ENCODE measurements around the gene CEP43.

Gene CEP43

GRCh38 chr6:166955865-166956443 lies 43.2 kb upstream of the CEP43 start:
- TF ChIP-seq EZH2 (IDR thresholded peaks at IDR 0.05; ENCODE audit: borderline replicate concordance, low read depth, low read length, severe bottlenecking) = no peak
- no peak for TF ChIP-seq CTCF (IDR thresholded peaks at IDR 0.05; ENCODE audit: borderline replicate concordance, extremely low read depth, low read length, poor library complexity, severe bottlenecking)
- Histone ChIP-seq H3K36me3 (ENCODE audit: insufficient read depth, low read length) (peaks cover 5% of the 10 kb centered on the region), H3K79me2 (ENCODE audit: insufficient read depth, low read length) (peaks cover 9% of the 10 kb centered on the region), H4K20me1 (ENCODE audit: insufficient read depth, low read length) (peaks cover 9% of the 10 kb centered on the region; the same call in 1 of the 2 replicates), H3K9me3 (ENCODE audit: insufficient read depth, low read length, severe bottlenecking) (no peaks in the 10 kb centered on the region), H3K4me2 (ENCODE audit: insufficient read depth, low read length) (peak overlapping the region; percentile 98), H3K4me3 (ENCODE audit: low read depth in 1 of 2, low read length in 2 of 2) (peak overlapping the region; percentile 66 to 94), H3K4me1 (ENCODE audit: insufficient read depth, low read length) (peaks cover 51% of the 10 kb centered on the region), H3K9ac (ENCODE audit: low read depth, low read length) (peak overlapping the region; percentile 91), H2AFZ (ENCODE audit: low read depth, low read length) (peak overlapping the region; percentile 89), H3K27me3 (ENCODE audit: insufficient read depth, low read length, poor library complexity) (no peaks in the 10 kb centered on the region), H3K27ac (ENCODE audit: low read length) (peak overlapping the region; percentile 64)
- ATAC-seq (ENCODE audit: insufficient read depth, low read depth) = peak; percentile 60
- peak; percentile 58 for DNase-seq

- no peak for TF ChIP-seq CTCF (IDR thresholded peaks at IDR 0.05; ENCODE audit: borderline replicate concordance, extremely low read depth, low read length, poor library complexity, severe bottlenecking)
- no peak for TF ChIP-seq EZH2 (IDR thresholded peaks at IDR 0.05; ENCODE audit: borderline replicate concordance, low read depth, low read length, severe bottlenecking)
- Histone ChIP-seq H2AFZ (ENCODE audit: low read depth, low read length) (peak within 1 kb of the TSS; percentile 89), H3K4me1 (ENCODE audit: insufficient read depth, low read length) (peaks cover 51% of the 10 kb centered on the region), H3K36me3 (ENCODE audit: insufficient read depth, low read length) (no peaks in the 10 kb centered on the region), H3K9me3 (ENCODE audit: insufficient read depth, low read length, severe bottlenecking) (no peaks in the 10 kb centered on the region), H3K79me2 (ENCODE audit: insufficient read depth, low read length) (peaks cover 9% of the 10 kb centered on the region), H3K4me3 (ENCODE audit: low read depth in 1 of 2, low read length in 2 of 2) (peak within 1 kb of the TSS; percentile 66 to 94), H3K27me3 (ENCODE audit: insufficient read depth, low read length, poor library complexity) (no peaks in the 10 kb centered on the region), H3K27ac (ENCODE audit: low read length) (peak within 1 kb of the TSS; percentile 82), H3K4me2 (ENCODE audit: insufficient read depth, low read length) (peak within 1 kb of the TSS; percentile 98), H3K9ac (ENCODE audit: low read depth, low read length) (peak within 1 kb of the TSS; percentile 91), H4K20me1 (ENCODE audit: insufficient read depth, low read length) (peaks cover 9% of the 10 kb centered on the region; the same call in 1 of the 2 replicates)
- DNase-seq (peak; percentile 96), ATAC-seq (ENCODE audit: insufficient read depth, low read depth) (peak; percentile 83)
Observed at GRCh38 chr6:166956444-166957086, 42.6 kb upstream of the CEP43 start, which contains the start of gene RNASET2. TSS of gene RNASET2 (minus strand) at chr6:166956550. CDS start at chr6:166956182, 368 bp downstream.

GRCh38 chr6:166957087-166957804 lies 42.0 kb upstream of the CEP43 start:
- Histone ChIP-seq H2AFZ (ENCODE audit: low read depth, low read length) (peak overlapping the region; percentile 87), H3K27ac (ENCODE audit: low read length) (peak overlapping the region; percentile 82)

More at GRCh38 chr6:166957087-166957804, 42.0 kb upstream of the CEP43 start:
- H3K4me2 ChIP-seq (ENCODE audit: insufficient read depth, low read length) = peak overlapping the region; percentile 98
- peaks cover 9% of the 10 kb centered on the region for H3K79me2 ChIP-seq (ENCODE audit: insufficient read depth, low read length)
- peak overlapping the region; percentile 91 for H3K9ac ChIP-seq (ENCODE audit: low read depth, low read length)
- H3K36me3 ChIP-seq (ENCODE audit: insufficient read depth, low read length) = no peaks in the 10 kb centered on the region
- peaks cover 9% of the 10 kb centered on the region; the same call in 1 of the 2 replicates for H4K20me1 ChIP-seq (ENCODE audit: insufficient read depth, low read length)
- TF ChIP-seq EZH2 (IDR thresholded peaks at IDR 0.05; ENCODE audit: borderline replicate concordance, low read depth, low read length, severe bottlenecking) (no peak), CTCF (IDR thresholded peaks at IDR 0.05; ENCODE audit: borderline replicate concordance, extremely low read depth, low read length, poor library complexity, severe bottlenecking) (peak; percentile 2)
- DNase-seq (peak; percentile 50), ATAC-seq (ENCODE audit: insufficient read depth, low read depth) (peak; percentile 15)
- H3K9me3 ChIP-seq (ENCODE audit: insufficient read depth, low read length, severe bottlenecking) = no peaks in the 10 kb centered on the region
- H3K27me3 ChIP-seq (ENCODE audit: insufficient read depth, low read length, poor library complexity) = no peaks in the 10 kb centered on the region
- H3K4me3 ChIP-seq (ENCODE audit: low read depth in 1 of 2, low read length in 2 of 2) = peak overlapping the region; percentile 66 to 94
- H3K4me1 ChIP-seq (ENCODE audit: insufficient read depth, low read length) = peaks cover 51% of the 10 kb centered on the region

Measured in DND-41 (cell line).